Endothelial cell of umbilical vein (primary cell): ENCODE results near the gene SEH1L.

Experiments used
- EZH2 ChIP-seq: IDR thresholded peaks from 2 replicates; pipeline ENCODE4 v1.6.1; 2012; ENCODE audit warnings: borderline replicate concordance, low read depth, mild to moderate bottlenecking, moderate library complexity, low read length, inconsistent platforms; ENCODE audit not compliant: severe bottlenecking
- MAX ChIP-seq: IDR thresholded peaks from 2 replicates; pipeline ENCODE4 v1.6.1; 2011; ENCODE audit not compliant: insufficient read depth, insufficient read length
- POLR2A ChIP-seq: IDR thresholded peaks from 2 replicates; pipeline ENCODE4 v1.6.1; 2012; ENCODE audit warnings: low read depth, mild to moderate bottlenecking, control low read depth, low read length
- POLR2AphosphoS5 ChIP-seq: IDR thresholded peaks from 2 replicates; pipeline ENCODE4 v1.6.1; 2012; ENCODE audit warnings: low read depth, mild to moderate bottlenecking, control low read depth, low read length, moderate library complexity; ENCODE audit not compliant: insufficient read depth
- TF ChIP-seq, protein P1 (sequence below), 2 donors: IDR thresholded peaks; 1 replicate in 1 of 2; 2 replicates in 1 of 2; pipeline ENCODE4 v1.5.1; 2011; ENCODE audit warnings: low read length in 2 of 2, mild to moderate bottlenecking in 2 of 2, moderate library complexity in 2 of 2, control low read depth in 1 of 2, inconsistent platforms in 1 of 2, low read depth in 1 of 2; ENCODE audit not compliant: insufficient read depth in 1 of 2; ENCODE audit errors: extremely low read depth in 1 of 2

DNA sequence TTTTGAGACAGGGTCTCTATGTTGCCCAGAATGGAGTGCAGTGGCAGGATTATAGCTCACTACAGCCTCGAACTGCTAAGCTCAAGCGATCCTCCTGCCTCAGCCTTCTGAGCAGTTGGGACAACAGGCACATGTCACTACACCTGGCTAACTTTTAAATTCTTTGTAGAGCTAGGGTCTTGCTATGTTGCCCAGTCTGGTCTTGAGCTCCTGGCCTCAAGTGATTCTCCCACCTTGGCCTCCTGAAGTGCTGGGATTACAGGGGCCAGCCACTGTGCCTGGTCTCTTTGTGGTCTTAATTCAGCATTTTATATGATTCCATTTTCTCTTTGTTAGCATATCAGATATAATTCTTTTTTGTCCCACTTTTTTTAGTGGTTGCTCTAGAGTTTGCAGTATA lies 77.4 kb downstream of the SEH1L start:
- TF ChIP-seq, protein P1, sequence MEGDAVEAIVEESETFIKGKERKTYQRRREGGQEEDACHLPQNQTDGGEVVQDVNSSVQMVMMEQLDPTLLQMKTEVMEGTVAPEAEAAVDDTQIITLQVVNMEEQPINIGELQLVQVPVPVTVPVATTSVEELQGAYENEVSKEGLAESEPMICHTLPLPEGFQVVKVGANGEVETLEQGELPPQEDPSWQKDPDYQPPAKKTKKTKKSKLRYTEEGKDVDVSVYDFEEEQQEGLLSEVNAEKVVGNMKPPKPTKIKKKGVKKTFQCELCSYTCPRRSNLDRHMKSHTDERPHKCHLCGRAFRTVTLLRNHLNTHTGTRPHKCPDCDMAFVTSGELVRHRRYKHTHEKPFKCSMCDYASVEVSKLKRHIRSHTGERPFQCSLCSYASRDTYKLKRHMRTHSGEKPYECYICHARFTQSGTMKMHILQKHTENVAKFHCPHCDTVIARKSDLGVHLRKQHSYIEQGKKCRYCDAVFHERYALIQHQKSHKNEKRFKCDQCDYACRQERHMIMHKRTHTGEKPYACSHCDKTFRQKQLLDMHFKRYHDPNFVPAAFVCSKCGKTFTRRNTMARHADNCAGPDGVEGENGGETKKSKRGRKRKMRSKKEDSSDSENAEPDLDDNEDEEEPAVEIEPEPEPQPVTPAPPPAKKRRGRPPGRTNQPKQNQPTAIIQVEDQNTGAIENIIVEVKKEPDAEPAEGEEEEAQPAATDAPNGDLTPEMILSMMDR (IDR thresholded peaks at IDR 0.05; ENCODE audit: extremely low read depth in 1 of 2, insufficient read depth in 1 of 2, low read depth in 1 of 2, low read length in 2 of 2): no peak
- TF ChIP-seq POLR2A: no peak
- TF ChIP-seq EZH2: no peak
- TF ChIP-seq POLR2AphosphoS5: no peak
- no peak for TF ChIP-seq MAX
